ENCODE results near the gene DCTPP1.

The DCTPP1 gene

GRCh38 chr16:30421010-30421409 lies 8.8 kb downstream of the DCTPP1 start:
- Histone ChIP-seq H3K4me3 (ENCODE audit: low read depth in 1 of 2, low read length in 2 of 2) (no peak overlapping the region), H3K36me3 (ENCODE audit: insufficient read depth, low read length) (peaks cover 26% of the 10 kb centered on the region), H3K9ac (ENCODE audit: low read length) (no peak overlapping the region), H3K27me3 (ENCODE audit: control insufficient read depth in 1 of 2, insufficient read depth in 2 of 2, low read length in 2 of 2) (no peaks in the 10 kb centered on the region), H3K9me3 (ENCODE audit: low read length) (no peaks in the 10 kb centered on the region), H3K27ac (ENCODE audit: low read depth, low read length) (no peak overlapping the region), H3K4me1 (ENCODE audit: insufficient read depth, low read length) (peaks cover 6% of the 10 kb centered on the region)

DNA sequence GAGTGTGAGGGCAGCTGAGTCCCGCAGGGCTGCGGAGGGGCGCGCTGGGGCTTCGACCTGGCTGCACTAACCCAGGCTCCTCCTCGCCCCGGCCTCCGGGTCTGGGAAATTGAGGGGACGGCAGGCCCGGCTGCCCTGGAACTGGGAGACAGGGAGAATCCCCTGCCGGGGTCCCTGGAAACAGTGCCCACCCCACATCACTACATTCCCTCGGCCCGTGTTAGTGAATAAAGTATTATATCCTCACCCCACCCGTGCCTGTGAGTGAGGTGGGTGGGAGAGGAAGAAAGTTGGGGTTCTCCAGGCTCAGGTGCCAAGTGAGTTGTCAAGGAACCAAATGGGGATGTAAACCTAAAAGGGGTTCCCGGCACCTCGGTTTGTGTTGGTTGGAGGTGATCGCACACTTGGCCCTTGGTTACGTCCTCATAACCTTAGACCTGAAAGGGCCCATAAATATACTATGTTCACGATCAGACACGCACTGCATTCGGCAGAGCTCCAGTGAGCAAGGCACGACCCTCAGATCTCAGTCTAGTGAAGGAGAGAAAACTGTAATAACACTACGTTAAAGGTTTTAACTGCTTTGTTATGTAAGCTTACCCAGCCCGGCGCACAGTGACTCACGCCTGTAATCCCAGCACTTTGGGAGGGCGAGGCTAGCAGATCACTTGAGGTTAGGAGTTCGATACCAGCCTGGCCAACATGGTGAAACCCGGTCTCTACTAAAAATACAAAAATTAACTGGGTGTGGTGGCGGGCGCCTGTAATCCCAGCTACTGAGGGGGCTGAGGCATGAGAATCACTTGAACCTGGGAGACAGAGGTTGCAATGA lies 11.3 kb downstream of the DCTPP1 start:
- H3K9me3 ChIP-seq (ENCODE audit: low read length): no peaks in the 10 kb centered on the region
- peak overlapping the region; percentile 39 to 47 for H3K4me3 ChIP-seq (ENCODE audit: low read depth in 1 of 2, low read length in 2 of 2)
- H3K27me3 ChIP-seq (ENCODE audit: control insufficient read depth in 1 of 2, insufficient read depth in 2 of 2, low read length in 2 of 2): no peaks in the 10 kb centered on the region
- H3K9ac ChIP-seq (ENCODE audit: low read length): peak overlapping the region; percentile 9
- H3K27ac ChIP-seq (ENCODE audit: low read depth, low read length): peak overlapping the region; percentile 56
- H3K36me3 ChIP-seq (ENCODE audit: insufficient read depth, low read length): peaks cover 25% of the 10 kb centered on the region
- H3K4me1 ChIP-seq (ENCODE audit: insufficient read depth, low read length): peaks cover 6% of the 10 kb centered on the region

- H3K9ac ChIP-seq (ENCODE audit: low read length): peak overlapping the region; percentile 27
- H3K4me1 ChIP-seq (ENCODE audit: insufficient read depth, low read length): peaks cover 6% of the 10 kb centered on the region
- H3K27me3 ChIP-seq (ENCODE audit: control insufficient read depth in 1 of 2, insufficient read depth in 2 of 2, low read length in 2 of 2): no peaks in the 10 kb centered on the region
- H3K9me3 ChIP-seq (ENCODE audit: low read length): no peaks in the 10 kb centered on the region
- peak overlapping the region; percentile 39 to 47 for H3K4me3 ChIP-seq (ENCODE audit: low read depth in 1 of 2, low read length in 2 of 2)
- peaks cover 20% of the 10 kb centered on the region for H3K36me3 ChIP-seq (ENCODE audit: insufficient read depth, low read length)
- peak overlapping the region; percentile 56 for H3K27ac ChIP-seq (ENCODE audit: low read depth, low read length)
Measured at GRCh38 chr16:30417529-30418349, 12.1 kb downstream of the DCTPP1 start.

- H3K9ac ChIP-seq (ENCODE audit: low read length): peak overlapping the region; percentile 27
- H3K4me1 ChIP-seq (ENCODE audit: insufficient read depth, low read length): peaks cover 6% of the 10 kb centered on the region
- no peak overlapping the region for H3K27ac ChIP-seq (ENCODE audit: low read depth, low read length)
- peak overlapping the region; percentile 39 to 47 for H3K4me3 ChIP-seq (ENCODE audit: low read depth in 1 of 2, low read length in 2 of 2)
- no peaks in the 10 kb centered on the region for H3K9me3 ChIP-seq (ENCODE audit: low read length)
- H3K36me3 ChIP-seq (ENCODE audit: insufficient read depth, low read length): peaks cover 23% of the 10 kb centered on the region
- no peaks in the 10 kb centered on the region for H3K27me3 ChIP-seq (ENCODE audit: control insufficient read depth in 1 of 2, insufficient read depth in 2 of 2, low read length in 2 of 2)
Measured at GRCh38 chr16:30416624-30417528, 13.0 kb downstream of the DCTPP1 start.

DNA sequence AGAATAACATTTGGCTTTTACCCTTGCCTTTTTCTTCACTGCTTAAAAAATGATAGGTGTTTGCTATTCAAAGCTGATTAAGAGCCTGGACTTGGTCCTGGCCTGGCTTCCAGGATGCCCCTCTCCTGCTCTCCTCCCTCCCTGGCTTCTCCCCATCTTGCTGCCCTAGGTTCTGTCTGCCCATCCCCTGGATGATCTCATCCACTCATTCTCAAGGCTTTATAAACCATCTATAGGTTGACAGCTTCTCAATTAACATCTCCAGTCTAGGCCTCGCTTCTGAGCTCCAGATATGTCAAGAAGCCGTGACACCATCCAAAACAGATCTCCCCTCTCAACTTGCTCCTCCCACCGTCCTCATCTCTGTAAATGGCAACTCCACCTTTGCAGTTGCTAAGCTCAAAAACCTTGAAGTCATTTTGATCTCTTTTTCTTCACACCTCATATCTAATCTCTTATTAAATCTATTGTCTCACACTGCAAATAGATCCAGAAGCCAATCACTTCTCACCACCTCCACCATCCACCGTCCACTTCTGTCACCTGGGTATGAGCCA lies 13.7 kb downstream of the DCTPP1 start:
- Histone ChIP-seq H3K4me1 (ENCODE audit: insufficient read depth, low read length) (peaks cover 6% of the 10 kb centered on the region), H3K27me3 (ENCODE audit: control insufficient read depth in 1 of 2, insufficient read depth in 2 of 2, low read length in 2 of 2) (no peaks in the 10 kb centered on the region), H3K36me3 (ENCODE audit: insufficient read depth, low read length) (peaks cover 23% of the 10 kb centered on the region), H3K9ac (ENCODE audit: low read length) (no peak overlapping the region), H3K27ac (ENCODE audit: low read depth, low read length) (no peak overlapping the region), H3K4me3 (ENCODE audit: low read depth in 1 of 2, low read length in 2 of 2) (no peak overlapping the region), H3K9me3 (ENCODE audit: low read length) (no peaks in the 10 kb centered on the region)

GRCh38 chr16:30414159-30414558 lies 15.7 kb downstream of the DCTPP1 start:
- no peak overlapping the region for H3K9ac ChIP-seq (ENCODE audit: low read length)
- no peak overlapping the region for H3K27ac ChIP-seq (ENCODE audit: low read depth, low read length)
- H3K4me1 ChIP-seq (ENCODE audit: insufficient read depth, low read length): peaks cover 13% of the 10 kb centered on the region
- no peaks in the 10 kb centered on the region for H3K9me3 ChIP-seq (ENCODE audit: low read length)
- no peaks in the 10 kb centered on the region for H3K27me3 ChIP-seq (ENCODE audit: control insufficient read depth in 1 of 2, insufficient read depth in 2 of 2, low read length in 2 of 2)
- peaks cover 19% of the 10 kb centered on the region for H3K36me3 ChIP-seq (ENCODE audit: insufficient read depth, low read length)
- H3K4me3 ChIP-seq (ENCODE audit: low read depth in 1 of 2, low read length in 2 of 2): no peak overlapping the region

DNA sequence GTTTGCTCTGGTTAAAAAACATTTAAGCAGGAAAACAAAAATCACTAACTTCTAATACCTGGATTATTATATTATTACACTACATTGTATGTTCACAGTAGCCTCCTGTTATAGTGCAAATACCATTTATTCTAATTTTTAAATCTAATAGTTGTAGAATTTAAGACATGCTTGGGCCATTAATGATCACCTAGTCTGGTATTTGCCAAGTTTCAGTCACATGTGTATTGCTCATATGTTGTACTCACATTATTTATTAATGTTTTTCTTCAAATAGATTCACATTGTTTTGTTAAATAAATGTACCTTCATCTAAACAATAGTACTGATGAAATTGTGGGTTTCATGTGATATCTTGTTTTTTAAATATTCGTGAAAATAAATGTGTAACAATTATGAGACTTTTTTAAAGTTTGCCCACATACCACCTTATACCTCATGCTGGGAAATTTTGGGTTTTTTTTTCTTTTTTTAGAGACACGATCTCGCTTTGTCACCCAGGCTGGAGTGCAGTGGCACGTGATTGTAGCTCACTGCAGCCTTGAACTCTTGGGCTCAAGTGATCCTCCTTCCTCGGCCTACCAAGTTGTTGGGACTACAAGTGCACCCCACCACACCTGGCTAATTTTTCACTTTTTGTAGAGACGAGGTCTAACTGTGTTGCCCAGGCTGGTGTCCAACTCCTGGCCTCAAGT lies 16.6 kb downstream of the DCTPP1 start:
- no peak overlapping the region for H3K9ac ChIP-seq (ENCODE audit: low read length)
- H3K4me3 ChIP-seq (ENCODE audit: low read depth in 1 of 2, low read length in 2 of 2): no peak overlapping the region
- peaks cover 18% of the 10 kb centered on the region for H3K4me1 ChIP-seq (ENCODE audit: insufficient read depth, low read length)
- peaks cover 19% of the 10 kb centered on the region for H3K36me3 ChIP-seq (ENCODE audit: insufficient read depth, low read length)
- H3K9me3 ChIP-seq (ENCODE audit: low read length): no peaks in the 10 kb centered on the region
- no peaks in the 10 kb centered on the region for H3K27me3 ChIP-seq (ENCODE audit: control insufficient read depth in 1 of 2, insufficient read depth in 2 of 2, low read length in 2 of 2)
- H3K27ac ChIP-seq (ENCODE audit: low read depth, low read length): no peak overlapping the region

- Histone ChIP-seq H3K36me3 (ENCODE audit: insufficient read depth, low read length) (peaks cover 19% of the 10 kb centered on the region), H3K27me3 (ENCODE audit: control insufficient read depth in 1 of 2, insufficient read depth in 2 of 2, low read length in 2 of 2) (no peaks in the 10 kb centered on the region), H3K27ac (ENCODE audit: low read depth, low read length) (peak overlapping the region; percentile 44), H3K9ac (ENCODE audit: low read length) (no peak overlapping the region), H3K4me1 (ENCODE audit: insufficient read depth, low read length) (peaks cover 25% of the 10 kb centered on the region), H3K9me3 (ENCODE audit: low read length) (no peaks in the 10 kb centered on the region), H3K4me3 (ENCODE audit: low read depth in 1 of 2, low read length in 2 of 2) (peak overlapping the region in 1 of 2 donors; percentile 24)
Measured at GRCh38 chr16:30409125-30410060, 20.4 kb downstream of the DCTPP1 start.

GRCh38 chr16:30407804-30408534 lies 21.9 kb downstream of the DCTPP1 start:
- peak overlapping the region; percentile 76 for H3K27ac ChIP-seq (ENCODE audit: low read depth, low read length)
- peak overlapping the region; percentile 63 to 74 for H3K4me3 ChIP-seq (ENCODE audit: low read depth in 1 of 2, low read length in 2 of 2)
- H3K27me3 ChIP-seq (ENCODE audit: control insufficient read depth in 1 of 2, insufficient read depth in 2 of 2, low read length in 2 of 2): no peaks in the 10 kb centered on the region
- peaks cover 25% of the 10 kb centered on the region for H3K4me1 ChIP-seq (ENCODE audit: insufficient read depth, low read length)
- peak overlapping the region; percentile 5 for H3K9ac ChIP-seq (ENCODE audit: low read length)
- H3K9me3 ChIP-seq (ENCODE audit: low read length): no peaks in the 10 kb centered on the region
- peaks cover 11% of the 10 kb centered on the region for H3K36me3 ChIP-seq (ENCODE audit: insufficient read depth, low read length)

All from muscle layer of colon (tissue), 2 donors.